Neural progenitor cell (in vitro differentiated cells): ENCODE measurements around the gene BRWD1. TPM values are rescaled to one million over a fixed set of nuclear protein-coding genes. Genes with fewer than 3 reads are reported as not detected.
A peak's percentile ranks its signal among the peaks of the same experiment; 100 is the strongest.

Source experiments
- DNase-seq: peaks from one replicate; pipeline ENCODE4 v3.0.0-alpha.2; 2016; ENCODE audit warnings: low spot score
- H2AFZ ChIP-seq: fragments of 200-600 bp; sonication (generic); replicated peaks from 2 replicates; pipeline ENCODE4 v1.6.1; 2016; ENCODE audit warnings: antibody characterized with exemption
- H3F3A ChIP-seq: fragments of 200-600 bp; sonication (generic); 2 replicates; pipeline ENCODE4 v1.6.1; 2016; ENCODE audit warnings: antibody characterized with exemption, low read depth
- H3K27ac ChIP-seq: fragments of 200-600 bp; sonication (generic); 2 replicates; pipeline ENCODE4 v1.5.1; 2016; ENCODE audit warnings: mild to moderate bottlenecking
- H3K27me3 ChIP-seq: fragments of 200-600 bp; sonication (generic); 2 replicates; pipeline ENCODE4 v1.6.1; 2016; ENCODE audit warnings: mild to moderate bottlenecking, moderate library complexity
- H3K36me3 ChIP-seq: fragments of 200-600 bp; sonication (generic); 2 replicates; pipeline ENCODE4 v1.5.1; 2016
- H3K4me1 ChIP-seq: fragments of 200-600 bp; sonication (generic); 2 replicates; pipeline ENCODE4 v1.6.1; 2016; ENCODE audit warnings: mixed run types
- H3K4me2 ChIP-seq: fragments of 200-600 bp; sonication (generic); 2 replicates; pipeline ENCODE4 v1.6.1; 2016
- H3K4me3 ChIP-seq: fragments of 200-600 bp; sonication (generic); 2 replicates; pipeline ENCODE4 v1.5.1; 2016
- H3K79me2 ChIP-seq: fragments of 200-600 bp; sonication (generic); 2 replicates; pipeline ENCODE4 v1.6.1; 2016; ENCODE audit warnings: low read depth
- H3K9ac ChIP-seq: fragments of 200-600 bp; sonication (generic); 2 replicates; pipeline ENCODE4 v1.6.1; 2016
- H3K9me3 ChIP-seq: fragments of 200-600 bp; sonication (generic); 2 replicates; pipeline ENCODE4 v1.5.1; 2016; ENCODE audit warnings: low read depth
- H4K20me1 ChIP-seq: fragments of 200-600 bp; sonication (generic); 2 replicates; pipeline ENCODE4 v1.6.1; 2016; ENCODE audit warnings: low read depth
- H3K27ac Mint-ChIP-seq: 3 replicates; pipeline ENCODE4 v1.8.0; 2021; ENCODE audit warnings: mixed read lengths
- H3K27me3 Mint-ChIP-seq: 2 replicates; pipeline ENCODE4 v1.8.0; 2022; ENCODE audit warnings: low read depth, mild to moderate bottlenecking, inconsistent platforms, moderate library complexity, mixed read lengths; ENCODE audit not compliant: insufficient read depth
- H3K36me3 Mint-ChIP-seq: 3 replicates; pipeline ENCODE4 v1.8.0; 2021; ENCODE audit warnings: mixed read lengths
- H3K4me1 Mint-ChIP-seq: 3 replicates; pipeline ENCODE4 v1.8.0; 2021; ENCODE audit warnings: mixed read lengths
- H3K4me3 Mint-ChIP-seq: 3 replicates; pipeline ENCODE4 v1.8.0; 2021; ENCODE audit warnings: mild to moderate bottlenecking, moderate library complexity, mixed read lengths
- H3K9me3 Mint-ChIP-seq: 3 replicates; pipeline ENCODE4 v1.8.0; 2020; ENCODE audit warnings: mixed read lengths
- EZH2 ChIP-seq: fragments of 200-600 bp; sonication (generic); IDR thresholded peaks from 2 replicates; pipeline ENCODE4 v1.6.1; 2017; ENCODE audit warnings: antibody characterized with exemption, mild to moderate bottlenecking, moderate library complexity
- EZH2phosphoT487 ChIP-seq: fragments of 200-600 bp; sonication (generic); IDR thresholded peaks from 2 replicates; pipeline ENCODE4 v1.6.1; 2017; ENCODE audit warnings: antibody characterized with exemption
- total RNA-seq: library from RNA; depleted of rRNA; stranded (reverse); fragments of >200 nt; gene quantifications from 2 replicates; pipeline ENCODE4 v1.2.3, GENCODE V29; 2015; ENCODE audit warnings: low replicate concordance
- TF ChIP-seq, protein P1 (sequence below): fragments of 200-600 bp; sonication (generic); IDR thresholded peaks from 2 replicates; pipeline ENCODE4 v1.5.1; 2017; ENCODE audit warnings: antibody characterized with exemption, mild to moderate bottlenecking

BRWD1 gene
- total RNA-seq, 1 donor from 2014 or later, result 130 TPM

DNA sequence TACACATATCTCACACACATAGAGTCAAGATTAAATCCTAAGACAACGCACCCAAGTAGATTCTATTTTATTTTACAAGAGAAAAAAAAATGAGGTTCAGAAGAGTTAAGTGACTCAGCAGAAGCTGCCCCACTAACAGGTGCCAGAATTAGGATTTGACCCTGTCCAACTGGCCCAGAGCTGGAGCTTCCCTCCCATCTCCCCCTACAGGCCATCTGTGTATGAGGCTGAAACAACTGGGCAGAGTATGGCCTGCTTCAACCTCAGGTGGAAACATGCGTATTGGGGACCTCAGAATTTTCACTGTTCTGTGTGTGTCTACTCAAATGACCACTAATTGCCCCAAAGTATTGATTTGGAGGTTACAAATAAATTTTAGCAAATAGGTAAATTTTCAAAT is 160.1 kb downstream of the BRWD1 start:
- Histone ChIP-seq H3K9me3 (no peaks in the 10 kb centered on the region), H2AFZ (no peak overlapping the region), H3K4me3 (no peak overlapping the region), H4K20me1 (no peaks in the 10 kb centered on the region), H3K4me1 (no peaks in the 10 kb centered on the region), H3K27ac (no peak overlapping the region), H3K4me2 (no peak overlapping the region), H3K36me3 (no peaks in the 10 kb centered on the region), H3K9ac (no peak overlapping the region), H3K79me2 (no peaks in the 10 kb centered on the region), H3F3A (no peaks in the 10 kb centered on the region), H3K27me3 (no peaks in the 10 kb centered on the region)
- no peak for TF ChIP-seq EZH2phosphoT487
- TF ChIP-seq, protein P1, sequence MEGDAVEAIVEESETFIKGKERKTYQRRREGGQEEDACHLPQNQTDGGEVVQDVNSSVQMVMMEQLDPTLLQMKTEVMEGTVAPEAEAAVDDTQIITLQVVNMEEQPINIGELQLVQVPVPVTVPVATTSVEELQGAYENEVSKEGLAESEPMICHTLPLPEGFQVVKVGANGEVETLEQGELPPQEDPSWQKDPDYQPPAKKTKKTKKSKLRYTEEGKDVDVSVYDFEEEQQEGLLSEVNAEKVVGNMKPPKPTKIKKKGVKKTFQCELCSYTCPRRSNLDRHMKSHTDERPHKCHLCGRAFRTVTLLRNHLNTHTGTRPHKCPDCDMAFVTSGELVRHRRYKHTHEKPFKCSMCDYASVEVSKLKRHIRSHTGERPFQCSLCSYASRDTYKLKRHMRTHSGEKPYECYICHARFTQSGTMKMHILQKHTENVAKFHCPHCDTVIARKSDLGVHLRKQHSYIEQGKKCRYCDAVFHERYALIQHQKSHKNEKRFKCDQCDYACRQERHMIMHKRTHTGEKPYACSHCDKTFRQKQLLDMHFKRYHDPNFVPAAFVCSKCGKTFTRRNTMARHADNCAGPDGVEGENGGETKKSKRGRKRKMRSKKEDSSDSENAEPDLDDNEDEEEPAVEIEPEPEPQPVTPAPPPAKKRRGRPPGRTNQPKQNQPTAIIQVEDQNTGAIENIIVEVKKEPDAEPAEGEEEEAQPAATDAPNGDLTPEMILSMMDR, result peak; percentile 59
- H3K4me3 Mint-ChIP-seq, result no peak overlapping the region
- H3K9me3 Mint-ChIP-seq, result peaks cover 9% of the 10 kb centered on the region
- H3K4me1 Mint-ChIP-seq, result peaks cover 3% of the 10 kb centered on the region
- peak; percentile 43 for DNase-seq
- peaks cover 2% of the 10 kb centered on the region for H3K36me3 Mint-ChIP-seq
- H3K27me3 Mint-ChIP-seq, result peaks cover 7% of the 10 kb centered on the region
- H3K27ac Mint-ChIP-seq, result no peak overlapping the region

DNA sequence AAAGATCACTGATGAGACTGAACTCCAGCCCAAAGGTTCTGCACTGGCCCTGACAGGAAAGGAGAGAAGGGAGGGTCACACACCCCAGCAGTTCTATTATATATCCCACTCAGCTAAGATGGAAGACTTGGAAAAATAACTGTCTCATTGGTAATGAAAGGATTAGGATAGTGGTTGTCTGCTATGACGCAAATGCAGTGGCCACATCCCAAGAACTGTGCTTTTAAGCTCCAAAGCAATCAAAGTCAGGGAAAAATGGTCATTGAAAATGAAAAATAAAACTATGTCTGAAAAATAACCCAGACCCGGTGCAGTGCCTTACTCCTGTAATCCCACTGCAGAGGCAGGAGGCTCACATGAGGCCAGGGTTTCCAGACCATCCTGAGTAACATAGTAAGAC is 161.2 kb downstream of the BRWD1 start:
- no peaks in the 10 kb centered on the region for H3K9me3 ChIP-seq
- H4K20me1 ChIP-seq, result no peaks in the 10 kb centered on the region
- H3K4me3 Mint-ChIP-seq, result no peak overlapping the region
- H3K4me3 ChIP-seq, result no peak overlapping the region
- TF ChIP-seq EZH2, result no peak
- TF ChIP-seq, protein P1, result no peak
- TF ChIP-seq EZH2phosphoT487, result no peak
- no peaks in the 10 kb centered on the region for H3K4me1 ChIP-seq
- no peak overlapping the region for H3K9ac ChIP-seq
- DNase-seq, result no peak
- H3K27ac ChIP-seq, result no peak overlapping the region
- H3K4me2 ChIP-seq, result no peak overlapping the region
- no peak overlapping the region for H3K27ac Mint-ChIP-seq
- H3K27me3 ChIP-seq, result no peaks in the 10 kb centered on the region
- H2AFZ ChIP-seq, result no peak overlapping the region
- peaks cover 5% of the 10 kb centered on the region for H3K27me3 Mint-ChIP-seq
- no peaks in the 10 kb centered on the region for H3K36me3 ChIP-seq
- H3K79me2 ChIP-seq, result no peaks in the 10 kb centered on the region
- H3K4me1 Mint-ChIP-seq, result no peaks in the 10 kb centered on the region
- peaks cover 5% of the 10 kb centered on the region for H3K9me3 Mint-ChIP-seq
- H3F3A ChIP-seq, result no peaks in the 10 kb centered on the region
- H3K36me3 Mint-ChIP-seq, result no peaks in the 10 kb centered on the region

DNA sequence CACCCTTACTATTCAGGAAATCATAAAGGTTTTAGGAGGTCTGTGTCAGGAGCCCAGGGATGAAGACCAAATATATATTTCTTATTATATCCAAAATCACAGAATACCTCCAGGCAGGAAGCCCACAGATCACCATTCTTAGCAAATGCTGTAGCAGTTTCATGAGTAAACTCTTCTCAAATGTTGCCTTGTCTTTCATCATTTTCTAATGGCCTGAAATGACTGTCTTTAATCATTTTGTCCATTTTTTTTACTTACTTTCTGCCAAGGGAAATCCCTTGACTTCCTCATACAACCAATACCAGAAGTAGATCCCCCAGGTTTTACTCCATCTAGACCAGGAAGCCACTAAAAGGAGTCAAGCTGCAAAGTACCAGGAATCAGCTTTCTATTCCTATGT is 162.6 kb downstream of the BRWD1 start:
- Mint-ChIP-seq H3K36me3 (no peaks in the 10 kb centered on the region), H3K4me1 (no peaks in the 10 kb centered on the region), H3K27me3 (peaks cover 5% of the 10 kb centered on the region), H3K27ac (no peak overlapping the region), H3K9me3 (peaks cover 5% of the 10 kb centered on the region), H3K4me3 (no peak overlapping the region)
- Histone ChIP-seq H3K36me3 (no peaks in the 10 kb centered on the region), H3K4me3 (no peak overlapping the region), H3K27ac (no peak overlapping the region), H3K4me2 (no peak overlapping the region), H3K27me3 (no peaks in the 10 kb centered on the region), H4K20me1 (no peaks in the 10 kb centered on the region), H2AFZ (no peak overlapping the region), H3K4me1 (no peaks in the 10 kb centered on the region), H3K79me2 (no peaks in the 10 kb centered on the region), H3K9ac (no peak overlapping the region), H3K9me3 (no peaks in the 10 kb centered on the region), H3F3A (no peaks in the 10 kb centered on the region)
- DNase-seq, result no peak
- no peak for TF ChIP-seq EZH2phosphoT487
- TF ChIP-seq, protein P1, result no peak

DNA sequence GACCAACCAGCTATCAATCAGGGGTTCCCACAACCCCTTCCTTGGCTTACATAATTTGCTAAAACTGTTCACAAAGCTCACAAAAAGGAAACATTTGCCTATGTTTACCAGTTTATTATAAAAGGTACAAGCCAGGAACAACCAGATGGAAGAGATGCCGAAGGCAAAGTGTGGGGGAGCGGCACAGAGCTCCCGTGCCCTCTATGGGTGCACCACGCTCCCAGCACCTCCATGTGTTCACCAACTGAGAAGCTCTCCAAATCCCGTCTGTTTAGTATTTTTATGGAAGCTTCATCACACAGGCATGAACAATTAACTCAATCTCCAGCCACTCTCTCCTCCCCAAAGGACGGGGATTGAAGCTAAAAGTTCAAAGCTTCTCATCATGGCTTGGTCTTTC is 163.1 kb downstream of the BRWD1 start:
- Histone ChIP-seq H3K4me2 (no peak overlapping the region), H3K9ac (no peak overlapping the region), H3K79me2 (no peaks in the 10 kb centered on the region), H4K20me1 (no peaks in the 10 kb centered on the region), H3K27me3 (no peaks in the 10 kb centered on the region), H3K4me1 (no peaks in the 10 kb centered on the region), H3K27ac (no peak overlapping the region), H3K36me3 (no peaks in the 10 kb centered on the region), H3K9me3 (no peaks in the 10 kb centered on the region), H3F3A (no peaks in the 10 kb centered on the region), H2AFZ (no peak overlapping the region), H3K4me3 (no peak overlapping the region)
- peaks cover 5% of the 10 kb centered on the region for H3K27me3 Mint-ChIP-seq
- peaks cover 4% of the 10 kb centered on the region for H3K9me3 Mint-ChIP-seq
- H3K36me3 Mint-ChIP-seq, result no peaks in the 10 kb centered on the region
- no peak for DNase-seq
- no peak overlapping the region for H3K4me3 Mint-ChIP-seq
- H3K4me1 Mint-ChIP-seq, result no peaks in the 10 kb centered on the region
- TF ChIP-seq, protein P1, result no peak
- no peak for TF ChIP-seq EZH2
- no peak for TF ChIP-seq EZH2phosphoT487
- no peak overlapping the region for H3K27ac Mint-ChIP-seq
